CMK (cell line): ENCODE results near the gene HOXB5.

Source experiments
- DNase-seq: peaks from one replicate; pipeline ENCODE4 v3.0.0-alpha.2; 2010; ENCODE audit warnings: low read depth

HOXB5 gene

DNA sequence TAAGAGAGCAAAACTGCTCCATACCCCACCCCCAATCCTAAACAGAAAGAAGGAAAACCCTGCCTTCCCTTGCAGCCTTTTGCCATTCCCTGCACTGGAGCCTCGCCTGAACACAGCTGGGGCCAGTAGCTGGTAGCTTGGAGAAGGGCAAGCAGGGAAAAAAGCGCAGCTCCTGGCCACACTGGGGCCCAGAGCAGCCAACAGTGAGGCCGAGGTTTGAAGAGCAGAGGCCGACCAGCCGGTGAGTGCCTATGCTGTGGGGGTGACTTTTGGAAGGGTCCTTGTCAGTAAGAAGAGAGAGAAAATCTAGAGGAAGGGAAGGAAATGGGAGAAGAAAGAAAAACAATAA, 35.8 kb upstream of the HOXB5 start:
- no peak for DNase-seq

DNA sequence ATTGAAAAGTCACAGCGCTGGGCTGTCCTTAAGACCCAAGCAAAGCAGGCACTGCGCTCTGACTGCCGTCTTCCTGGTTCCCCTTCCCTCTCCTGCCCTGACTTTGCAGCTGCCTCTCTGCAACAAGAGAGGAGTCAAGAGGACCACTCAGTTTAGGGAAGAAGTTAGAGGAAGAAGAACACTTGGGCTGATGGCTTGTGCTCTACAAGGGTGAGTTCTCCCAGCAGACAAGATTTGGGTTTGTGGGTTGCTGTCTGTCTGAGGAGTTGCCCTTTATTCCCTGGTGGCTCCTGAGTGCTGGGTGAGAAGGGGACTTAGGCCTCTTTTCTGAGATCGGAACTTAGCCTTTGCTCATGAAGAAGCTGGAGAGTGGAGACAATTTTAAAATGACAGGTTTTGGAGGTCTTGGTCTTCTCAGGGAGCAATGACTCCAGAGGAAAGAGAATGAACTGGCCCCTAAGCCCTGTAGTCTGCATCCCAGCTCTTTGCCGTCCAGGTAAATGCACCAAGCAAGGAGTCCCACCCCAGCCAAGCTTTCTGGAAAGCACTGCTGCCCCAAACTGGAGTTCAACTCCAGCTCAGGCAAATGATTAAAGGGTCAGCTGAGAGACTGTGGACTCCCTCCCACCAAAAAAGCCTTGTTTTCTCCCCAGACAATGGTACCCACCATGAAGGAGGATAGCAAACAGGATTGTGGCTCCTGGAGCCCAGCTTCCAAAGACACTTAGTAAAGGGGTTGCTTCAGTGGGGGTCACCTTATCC, 35.3 kb upstream of the HOXB5 start:
- no peak for DNase-seq

- DNase-seq, result no peak
Measured at GRCh38 chr17:48627623-48628521, 34.3 kb upstream of the HOXB5 start.

DNA sequence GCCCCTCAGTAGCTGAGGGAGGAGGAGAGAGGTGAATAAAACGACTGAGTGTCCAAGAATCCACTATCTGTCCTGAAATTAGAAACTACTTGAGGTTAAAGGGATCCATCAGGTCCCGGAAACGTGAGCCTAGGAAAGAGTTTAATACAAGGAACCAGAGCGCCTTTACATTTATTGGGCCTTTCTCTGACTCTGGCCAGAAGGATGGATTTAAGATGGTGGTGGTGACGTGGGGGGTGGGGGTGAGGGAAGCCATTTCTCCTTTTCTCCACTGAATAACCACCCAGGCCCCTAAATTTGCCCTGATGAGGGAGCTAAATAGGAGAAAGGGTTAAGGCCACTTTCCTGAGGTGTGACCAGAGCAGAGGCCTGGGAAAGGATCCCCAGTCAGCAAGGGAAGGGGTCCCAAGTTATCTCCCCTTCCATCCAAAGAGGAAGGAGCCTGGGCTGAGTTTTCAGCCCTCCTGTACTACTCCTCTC, 33.6 kb upstream of the HOXB5 start:
- no peak for DNase-seq

DNA sequence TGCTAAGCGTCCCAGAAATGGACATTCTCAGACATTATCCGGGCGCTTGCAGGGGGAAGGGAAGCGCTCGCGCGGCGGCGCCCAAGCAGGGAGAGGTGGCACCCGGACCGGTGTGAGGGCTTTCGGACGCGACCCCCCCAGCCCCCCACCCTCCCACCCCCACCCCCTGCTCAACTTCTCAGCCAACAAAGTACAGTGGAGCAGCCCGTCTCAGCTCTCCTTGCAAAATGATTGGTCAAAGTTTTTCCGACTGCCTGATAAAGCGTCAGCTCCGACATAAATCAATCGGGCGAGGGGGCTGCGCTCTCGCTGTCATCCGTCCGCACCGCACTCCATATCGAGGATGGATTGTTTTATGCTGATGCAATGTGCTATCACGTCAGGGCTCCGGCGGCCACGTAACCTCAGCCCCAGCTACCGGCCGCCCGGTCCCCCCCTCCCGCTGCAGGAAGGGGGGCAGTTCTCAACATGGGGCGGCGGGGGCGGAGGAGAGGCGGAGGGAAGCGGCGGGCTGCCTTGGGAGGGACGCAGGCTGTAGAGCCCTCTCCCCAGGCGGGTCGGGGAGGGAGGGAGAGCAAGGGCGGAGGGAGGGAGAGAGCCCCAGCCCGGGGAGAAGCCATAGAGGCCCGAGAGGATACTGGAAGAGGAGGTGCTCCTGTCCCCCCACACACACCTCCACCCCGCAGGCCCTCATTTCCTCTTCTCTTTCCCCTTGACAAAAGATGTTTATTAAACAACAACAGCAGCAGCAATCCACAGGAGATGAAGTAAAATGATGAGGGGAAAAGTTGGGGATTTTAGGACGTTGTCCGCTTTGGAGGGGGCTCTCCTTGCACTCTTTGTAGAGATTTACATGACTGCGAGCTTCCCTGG, 32.9 kb upstream of the HOXB5 start, which contains the start of gene HOXB9:
HOXB9 (minus strand) TSS at position 114 of the 873 bp plus-strand sequence; CDS start at position 25, 89 bp downstream.
- no peak for DNase-seq

- no peak for DNase-seq
Measured at GRCh38 chr17:48625495-48626244, 32.1 kb upstream of the HOXB5 start.

DNA sequence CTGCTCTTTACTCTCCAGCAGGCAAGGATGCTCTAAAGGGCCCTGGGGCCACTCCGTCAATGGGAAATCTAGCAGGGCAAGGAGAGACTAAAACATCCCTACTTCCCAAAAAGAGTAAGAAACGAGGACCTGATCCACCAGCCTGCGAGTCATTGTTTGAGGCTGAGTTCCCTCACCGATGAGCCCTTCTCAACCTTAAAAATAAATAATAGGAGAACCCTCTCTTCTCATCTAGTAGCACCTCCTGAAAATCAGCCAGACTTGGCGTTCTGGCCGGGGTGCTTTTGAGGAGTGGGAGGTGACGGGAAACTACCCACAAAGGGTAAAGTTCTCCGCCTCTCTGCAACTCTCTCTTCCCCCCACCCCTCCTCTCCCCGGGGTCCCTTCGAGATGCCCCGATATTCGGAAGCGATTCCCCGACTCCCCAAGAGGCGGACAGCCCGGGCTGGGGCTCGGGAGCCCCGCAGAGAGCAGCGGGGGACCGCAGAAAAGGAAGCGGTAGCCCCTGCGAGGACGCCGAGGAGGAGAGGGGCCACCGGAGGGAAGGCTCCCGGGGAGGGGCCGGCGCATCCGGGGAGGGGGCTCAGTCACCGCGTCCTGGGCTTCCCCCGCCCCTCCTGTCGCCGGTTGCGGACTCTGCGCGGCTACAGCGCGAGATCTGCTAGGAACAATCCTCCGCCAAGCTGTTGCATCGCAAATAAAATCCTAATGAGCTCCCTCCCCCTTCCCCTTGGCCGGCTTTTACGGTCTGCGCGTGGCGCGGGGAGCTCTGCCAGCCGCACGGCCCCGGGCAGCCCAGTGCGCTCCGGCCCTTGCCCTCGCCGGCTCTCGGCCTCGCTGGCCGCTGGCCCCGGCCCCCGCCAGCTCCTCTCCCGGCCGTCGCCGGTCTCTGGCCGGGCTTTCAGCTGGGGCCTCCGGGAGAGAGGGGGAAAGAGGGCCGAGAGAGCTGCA, 31.2 kb upstream of the HOXB5 start:
- no peak for DNase-seq

- no peak for DNase-seq
Measured at GRCh38 chr17:48624118-48624517, 30.5 kb upstream of the HOXB5 start.

DNA sequence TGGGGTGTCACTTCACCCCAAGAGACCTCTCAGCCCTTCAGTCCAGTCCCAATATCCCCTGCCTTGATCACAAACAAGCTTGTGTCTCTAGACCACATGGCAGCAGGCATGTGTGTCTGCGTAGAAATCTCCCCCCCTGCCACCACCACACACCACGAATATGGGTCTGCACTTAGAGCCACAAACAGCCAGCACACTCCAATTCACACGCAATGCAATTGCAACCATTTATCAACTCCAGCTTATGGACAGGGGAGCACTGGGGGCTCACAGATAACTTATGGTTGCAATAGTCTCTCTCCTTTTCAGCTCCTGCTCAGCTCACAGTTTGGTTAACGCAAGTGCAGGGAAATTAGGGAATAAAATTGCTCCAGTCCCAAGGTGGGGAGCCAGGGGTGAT, 30.0 kb upstream of the HOXB5 start:
- DNase-seq, result no peak

DNA sequence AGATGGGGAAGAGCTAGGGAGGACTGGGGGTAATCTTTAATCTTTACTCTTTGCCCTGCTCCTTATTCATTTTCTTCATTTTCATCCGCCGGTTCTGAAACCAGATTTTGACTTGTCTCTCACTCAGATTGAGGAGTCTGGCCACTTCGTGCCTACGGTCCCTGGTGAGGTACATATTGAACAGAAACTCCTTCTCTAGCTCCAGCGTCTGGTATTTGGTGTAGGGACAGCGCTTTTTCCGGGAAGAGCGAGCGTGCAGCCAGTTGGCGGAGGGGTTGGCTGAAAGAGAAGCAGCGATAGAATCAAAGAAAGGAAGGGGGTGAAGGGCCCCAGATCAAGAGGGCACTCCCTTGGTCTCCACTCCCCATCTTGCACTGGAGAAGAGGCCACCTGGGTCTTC, 29.3 kb upstream of the HOXB5 start:
- no peak for DNase-seq

- no peak for DNase-seq
Measured at GRCh38 chr17:48621410-48622392, 28.1 kb upstream of the HOXB5 start.

GRCh38 chr17:48620461-48621139, 27.0 kb upstream of the HOXB5 start:
- no peak for DNase-seq

GRCh38 chr17:48619826-48620449, 26.4 kb upstream of the HOXB5 start:
- DNase-seq, result no peak

DNA sequence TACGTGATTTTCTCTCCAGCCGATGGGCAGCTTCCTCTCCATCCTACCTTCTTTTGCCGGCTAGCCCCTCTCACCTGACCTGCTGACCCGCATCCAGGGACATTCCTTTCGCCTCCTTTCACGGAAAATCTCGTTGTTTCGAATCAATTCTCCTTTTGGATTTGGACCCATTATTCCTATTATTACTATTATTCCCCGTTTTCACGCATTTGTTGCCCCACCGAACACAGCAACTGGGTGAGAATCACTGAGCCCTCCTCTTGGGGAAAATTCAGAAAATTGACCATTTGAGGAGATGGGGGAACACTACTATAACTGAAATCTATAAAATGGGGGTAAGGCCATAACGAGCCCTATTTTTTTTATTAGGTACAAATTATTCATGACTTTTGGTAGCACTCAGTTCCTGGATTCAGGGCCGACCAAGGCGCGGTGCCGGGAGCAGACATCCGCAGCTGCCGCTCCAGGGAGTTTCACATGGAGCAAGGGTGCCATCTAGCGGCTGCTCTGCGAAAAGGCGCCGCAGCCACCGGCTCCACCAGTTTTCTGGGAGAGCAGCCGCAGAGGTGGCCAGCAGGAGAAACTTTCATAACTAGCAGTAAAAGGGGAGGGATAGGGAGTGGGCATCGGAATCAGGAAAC, 24.8 kb upstream of the HOXB5 start:
- peak; percentile 49 for DNase-seq

DNA sequence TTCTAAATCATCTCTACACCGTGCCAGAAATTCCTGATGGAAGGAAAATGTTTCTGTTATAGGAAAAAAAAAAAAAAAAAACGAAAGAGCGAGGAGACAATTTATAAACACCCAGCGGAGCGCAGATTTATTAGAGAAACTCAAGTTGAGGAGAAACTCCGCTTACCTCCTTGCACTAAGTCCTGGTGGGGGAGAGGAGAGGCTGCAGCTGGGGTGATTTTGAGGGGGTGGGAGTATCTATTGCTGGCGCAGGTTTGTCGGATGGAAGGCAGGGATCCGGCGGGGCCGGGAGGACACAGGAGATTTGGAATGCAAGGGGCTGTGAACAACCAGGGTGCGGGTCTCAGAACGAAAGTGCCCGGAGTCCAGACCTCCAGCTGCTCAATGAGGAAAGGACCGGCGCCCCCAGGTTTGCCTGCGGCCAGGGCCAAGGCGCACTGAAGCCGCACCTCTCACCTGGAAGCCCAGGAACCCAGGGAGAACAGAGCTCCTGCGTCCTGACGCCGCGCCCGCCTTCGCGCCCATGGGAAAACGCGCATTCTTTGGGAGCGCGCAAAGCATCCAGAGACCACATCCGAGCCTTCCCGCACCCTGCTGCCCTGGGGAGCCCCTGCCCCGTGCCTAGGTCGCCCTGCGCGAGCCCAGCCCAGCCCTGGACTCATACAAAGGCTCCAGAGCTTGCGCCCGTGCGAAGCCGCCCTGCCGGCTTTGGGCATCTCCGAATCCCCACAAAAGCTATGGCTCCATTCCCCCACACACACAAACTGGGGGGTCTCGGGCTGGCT, 24.1 kb upstream of the HOXB5 start:
- DNase-seq, result no peak

DNA sequence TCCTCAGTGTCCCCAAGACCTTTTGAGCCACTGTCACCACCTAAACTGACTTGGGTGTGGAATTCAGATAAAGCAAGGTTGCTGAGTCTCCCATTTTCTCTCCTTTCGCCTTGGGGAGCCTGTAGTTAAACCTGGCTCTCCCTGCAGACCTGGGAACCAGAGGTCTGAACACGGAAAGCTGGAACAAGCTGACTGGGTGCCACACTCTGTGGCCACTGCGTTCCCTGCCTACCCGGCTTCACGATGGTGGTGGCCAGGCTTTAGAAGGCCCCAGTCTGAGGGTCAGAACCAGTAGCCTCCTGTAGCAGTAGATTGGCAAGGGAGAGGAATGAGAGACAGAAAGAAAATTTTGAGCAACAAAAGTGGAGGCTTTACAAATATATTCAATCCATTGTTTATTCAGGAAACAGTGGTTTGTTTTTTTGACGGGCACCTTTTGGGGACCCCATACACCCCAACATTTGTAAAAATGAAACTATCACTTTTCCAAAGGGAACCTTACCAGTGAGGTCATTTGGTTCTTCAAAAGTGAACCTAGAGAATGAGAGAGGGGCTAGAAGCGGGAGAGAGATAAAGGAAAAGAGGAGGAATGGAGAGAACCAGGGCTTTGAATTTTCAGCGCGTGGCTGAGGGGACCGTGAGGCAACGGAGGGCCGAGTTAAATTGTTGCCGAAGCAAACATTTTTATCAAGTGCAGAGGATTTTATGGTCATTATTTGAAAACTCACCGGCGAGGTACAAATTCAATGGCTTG, 23.3 kb upstream of the HOXB5 start:
- DNase-seq, result no peak
